WTC11 (cell line): Measurements from ENCODE around the gene CAVIN1. TPM values are rescaled to one million over a fixed set of nuclear protein-coding genes. Genes with fewer than 3 reads are reported as not detected.
A peak's percentile ranks its signal among the peaks of the same experiment; 100 is the strongest.
"Not testable (repeated sequence)": the region's sequence is repeated elsewhere in the genome, so short reads cannot be mapped to it uniquely, and the experiment has no call there.

Source experiments
- ATAC-seq: fragments of 200-7000 bp; cut with Tn5 transposase; 2 replicates; pipeline ENCODE4 v1.10.0; 2021; ENCODE audit warnings: mild to moderate bottlenecking, moderate library complexity
- CTCF ChIA-PET: fragments of 300-600 bp; sonication (Branson Sonifier 250); formaldehyde crosslinking; loops from one replicate; lab custom pipeline; 2021; ENCODE audit warnings: antibody characterized with exemption; lab: Charles Lee
- POLR2A ChIA-PET: fragments of 350-600 bp; sonication (Branson Sonifier 250); formaldehyde crosslinking; loops from one replicate; lab custom pipeline; 2021; ENCODE audit warnings: antibody characterized with exemption; lab: Charles Lee
- DNase-seq: peaks from one replicate; pipeline ENCODE4 v3.0.0; 2021; ENCODE audit warnings: low spot score
- H3K27ac Mint-ChIP-seq: 2 replicates; pipeline ENCODE4 v1.8.0; 2021; ENCODE audit warnings: mixed read lengths
- H3K27me3 Mint-ChIP-seq: 2 replicates; pipeline ENCODE4 v1.8.0; 2021; ENCODE audit warnings: low read depth, mild to moderate bottlenecking, moderate library complexity, mixed read lengths
- H3K36me3 Mint-ChIP-seq: 2 replicates; pipeline ENCODE4 v1.8.0; 2021; ENCODE audit warnings: mixed read lengths
- H3K4me1 Mint-ChIP-seq: 2 replicates; pipeline ENCODE4 v1.8.0; 2022; ENCODE audit warnings: mixed read lengths
- H3K4me3 Mint-ChIP-seq: 2 replicates; pipeline ENCODE4 v1.8.0; 2021; ENCODE audit warnings: mild to moderate bottlenecking, moderate library complexity, mixed read lengths
- H3K9me3 Mint-ChIP-seq: 2 replicates; pipeline ENCODE4 v1.8.0; 2021; ENCODE audit warnings: mixed read lengths
- ATF1 ChIP-seq: sonication (generic); formaldehyde crosslinking; IDR thresholded peaks from 2 replicates; pipeline ENCODE4 v1.8.1; 2023; ENCODE audit warnings: mild to moderate bottlenecking, moderate library complexity, missing genetic modification reagents
- ATF3 ChIP-seq: sonication (generic); formaldehyde crosslinking; conservative IDR thresholded peaks from 2 replicates; pipeline ENCODE4 v1.8.1; 2022; ENCODE audit warnings: mild to moderate bottlenecking, missing genetic modification reagents
- ATF6 ChIP-seq: sonication (generic); formaldehyde crosslinking; IDR thresholded peaks from 2 replicates; pipeline ENCODE4 v1.8.1; 2023; ENCODE audit warnings: mild to moderate bottlenecking, missing genetic modification reagents
- CDX4 ChIP-seq: fragments of 250-450 bp; sonication (Bioruptor Pico); IDR thresholded peaks from 2 replicates; pipeline ENCODE4 v1.9.0; 2021; ENCODE audit warnings: moderate library complexity, mild to moderate bottlenecking, inconsistent platforms, borderline replicate concordance
- CREM ChIP-seq: sonication (generic); formaldehyde crosslinking; IDR thresholded peaks from 2 replicates; pipeline ENCODE4 v1.8.1; 2022; ENCODE audit warnings: mild to moderate bottlenecking, missing genetic modification reagents, moderate library complexity
- ESRRA ChIP-seq: sonication (generic); formaldehyde crosslinking; IDR thresholded peaks from 2 replicates; pipeline ENCODE4 v1.8.1; 2022; ENCODE audit warnings: mild to moderate bottlenecking, missing genetic modification reagents, borderline replicate concordance
- GRHL2 ChIP-seq: fragments of 250-450 bp; sonication (Bioruptor Pico); IDR thresholded peaks from 2 replicates; pipeline ENCODE4 v1.8.0; 2022; ENCODE audit warnings: mild to moderate bottlenecking, moderate library complexity; ENCODE audit not compliant: insufficient replicate concordance, severe bottlenecking
- IRF1 ChIP-seq: sonication (generic); formaldehyde crosslinking; IDR thresholded peaks from 2 replicates; pipeline ENCODE4 v1.8.0; 2023; ENCODE audit warnings: missing genetic modification reagents
- JUN ChIP-seq: sonication (generic); formaldehyde crosslinking; IDR thresholded peaks from 2 replicates; pipeline ENCODE4 v1.8.0; 2023; ENCODE audit warnings: mild to moderate bottlenecking, missing genetic modification reagents
- KAT7 ChIP-seq: sonication (generic); formaldehyde crosslinking; IDR thresholded peaks from 2 replicates; pipeline ENCODE4 v1.8.1; 2023; ENCODE audit warnings: missing genetic modification reagents, mild to moderate bottlenecking, borderline replicate concordance
- MAX ChIP-seq: sonication (generic); formaldehyde crosslinking; IDR thresholded peaks from 2 replicates; pipeline ENCODE4 v1.8.0; 2022; ENCODE audit warnings: mild to moderate bottlenecking, missing genetic modification reagents
- NFYB ChIP-seq: sonication (generic); formaldehyde crosslinking; conservative IDR thresholded peaks from 2 replicates; pipeline ENCODE4 v1.8.0; 2022; ENCODE audit warnings: low read depth, missing genetic modification reagents
- NR1H2 ChIP-seq: sonication (generic); formaldehyde crosslinking; IDR thresholded peaks from 2 replicates; pipeline ENCODE4 v1.9.0; 2021; ENCODE audit warnings: mild to moderate bottlenecking, moderate library complexity, missing genetic modification reagents
- RORB ChIP-seq: fragments of 250-450 bp; sonication (Bioruptor Pico); IDR thresholded peaks from 2 replicates; pipeline ENCODE4 v1.9.0; 2021; ENCODE audit warnings: mild to moderate bottlenecking
- TCF7 ChIP-seq: sonication (generic); formaldehyde crosslinking; IDR thresholded peaks from 2 replicates; pipeline ENCODE4 v1.8.0; 2022; ENCODE audit warnings: mild to moderate bottlenecking, low read depth, missing genetic modification reagents, moderate library complexity
- ZNF121 ChIP-seq: sonication (generic); formaldehyde crosslinking; IDR thresholded peaks from 2 replicates; pipeline ENCODE4 v1.8.0; 2023; ENCODE audit warnings: missing genetic modification reagents
- ZNF263 ChIP-seq: sonication (generic); formaldehyde crosslinking; IDR thresholded peaks from 2 replicates; pipeline ENCODE4 v1.8.1; 2022; ENCODE audit warnings: low read depth, mild to moderate bottlenecking, moderate library complexity, missing genetic modification reagents
- ZNF671 ChIP-seq: fragments of 250-450 bp; sonication (Bioruptor Pico); IDR thresholded peaks from 2 replicates; pipeline ENCODE4 v1.8.0; 2021; ENCODE audit warnings: mild to moderate bottlenecking
- total RNA-seq: library from RNA; stranded (reverse); gene quantifications from 3 replicates; pipeline ENCODE4 v1.2.3, GENCODE V29; 2021

The CAVIN1 gene
- total RNA-seq, 1 experiment from 2014 or later: 24.6 TPM

- CTCF ChIA-PET: interaction anchor here (0.9 to 2.4 kb wide), 10 partner anchors 12 to 166 kb away, joined by 3 to 10 read pairs (median 5); no protein-coding TSS in a partner anchor
- no peaks in the 10 kb centered on the region for H3K27me3 Mint-ChIP-seq
- H3K36me3 Mint-ChIP-seq: no peaks in the 10 kb centered on the region
- TF ChIP-seq ZNF263 (no peak), ATF3 (no peak), IRF1 (CRISPR knock-in tag) (no peak), TCF7 (CRISPR knock-in tag) (no peak), ATF1 (no peak), GRHL2 (CRISPR knock-in tag) (no peak)
- TF ChIP-seq, all 79 proteins: peak for 0
- no peak for DNase-seq
- H3K4me3 Mint-ChIP-seq: 0 out of 2 replicates have a peak overlapping the region, but pooled peaks have one; percentile 2
- no peaks in the 10 kb centered on the region for H3K9me3 Mint-ChIP-seq
- POLR2A ChIA-PET: interaction anchor here (0.5 to 0.6 kb wide), 2 partner anchors 19 to 41 kb away, joined by 3 read pairs; no protein-coding TSS in a partner anchor
- peaks cover 47% of the 10 kb centered on the region for H3K4me1 Mint-ChIP-seq
- no peak overlapping the region for H3K27ac Mint-ChIP-seq
- ATAC-seq: peak; percentile 33; the same call in 1 of the 2 replicates
Measured at GRCh38 chr17:42361781-42362186, 61.3 kb downstream of the CAVIN1 start.

- DNase-seq, ATAC-seq, H3K36me3 Mint-ChIP-seq, H3K9me3 Mint-ChIP-seq, H3K27me3 Mint-ChIP-seq, H3K4me3 Mint-ChIP-seq, H3K27ac Mint-ChIP-seq: not testable (repeated sequence)
- POLR2A ChIA-PET: interaction anchor here (0.6 to 0.7 kb wide), 2 partner anchors 134 to 136 kb away, joined by 3 read pairs; no protein-coding TSS in a partner anchor
- peaks cover 39% of the 10 kb centered on the region for H3K4me1 Mint-ChIP-seq
- CTCF ChIA-PET: interaction anchor here (1.0 to 2.4 kb wide), 6 partner anchors 11 to 167 kb away, joined by 3 to 10 read pairs (median 5); no protein-coding TSS in a partner anchor
Measured at GRCh38 chr17:42360388-42360787, 62.7 kb downstream of the CAVIN1 start.

- Mint-ChIP-seq H3K9me3 (no peaks in the 10 kb centered on the region), H3K4me3 (no peak overlapping the region), H3K27me3 (no peaks in the 10 kb centered on the region), H3K36me3 (no peaks in the 10 kb centered on the region), H3K4me1 (peaks cover 39% of the 10 kb centered on the region), H3K27ac (no peak overlapping the region)
- DNase-seq (no peak), ATAC-seq (no peak)
- CTCF ChIA-PET: interaction anchor here (0.6 to 1.5 kb wide), 6 partner anchors 30 to 157 kb away, joined by 3 to 10 read pairs (median 3); no protein-coding TSS in a partner anchor
- TF ChIP-seq JUN (CRISPR knock-in tag) (no peak), ESRRA (CRISPR knock-in tag) (no peak), KAT7 (CRISPR knock-in tag) (no peak), ATF3 (no peak), NFYB (no peak), CREM (CRISPR knock-in tag) (no peak), CDX4 (CRISPR knock-in tag) (no peak), NR1H2 (CRISPR knock-in tag) (no peak), ZNF671 (no peak), ZNF121 (CRISPR knock-in tag) (no peak), MAX (CRISPR knock-in tag) (no peak), RORB (CRISPR knock-in tag) (no peak), ATF6 (CRISPR knock-in tag) (no peak)
- POLR2A ChIA-PET: interaction anchor here (0.7 to 1.5 kb wide), 2 partner anchors 64 to 155 kb away, joined by 3 to 7 read pairs; partner anchors contain the start of gene CAVIN1
Measured at GRCh38 chr17:42359133-42359532, 63.9 kb downstream of the CAVIN1 start.
